H9 (cell line): ENCODE data around the gene POU3F3. TPM values are rescaled to one million over a fixed set of nuclear protein-coding genes. Genes with fewer than 3 reads are reported as not detected.

Source experiments
- DNase-seq: peaks from one replicate; pipeline ENCODE4 v3.0.0-alpha.2; 2017
- H2AFZ ChIP-seq: one replicate; pipeline ENCODE4 v1.6.1; 2013; ENCODE audit warnings: mild to moderate bottlenecking, low read length, control low read depth, moderate library complexity
- H2AK5ac ChIP-seq: 2 replicates; pipeline ENCODE4 v1.6.1; 2013; ENCODE audit warnings: low read length, control low read depth, mixed read lengths; ENCODE audit not compliant: insufficient read length
- H2BK120ac ChIP-seq: one replicate; pipeline ENCODE4 v1.6.1; 2013; ENCODE audit warnings: low read depth, mild to moderate bottlenecking, low read length, control low read depth, inconsistent platforms; ENCODE audit not compliant: poor library complexity, severe bottlenecking
- H2BK12ac ChIP-seq: 2 replicates; pipeline ENCODE4 v1.6.1; 2013; ENCODE audit warnings: low read length, control low read depth, mixed read lengths, low read depth; ENCODE audit not compliant: insufficient read length
- H2BK15ac ChIP-seq: 2 replicates; pipeline ENCODE4 v1.6.1; 2013; ENCODE audit warnings: low read depth, low read length, control low read depth
- H2BK20ac ChIP-seq: one replicate; pipeline ENCODE4 v1.6.1; 2013; ENCODE audit warnings: low read depth, mild to moderate bottlenecking, low read length, control low read depth, inconsistent platforms; ENCODE audit not compliant: poor library complexity, severe bottlenecking
- H2BK5ac ChIP-seq: 2 replicates; pipeline ENCODE4 v1.6.1; 2013; ENCODE audit warnings: low read length, control low read depth, mixed read lengths; ENCODE audit not compliant: insufficient read length
- H3K14ac ChIP-seq: 2 replicates; pipeline ENCODE4 v1.6.1; 2013; ENCODE audit warnings: low read length, control low read depth; ENCODE audit not compliant: insufficient read depth
- H3K18ac ChIP-seq: 2 replicates; pipeline ENCODE4 v1.6.1; 2013; ENCODE audit warnings: low read depth, mild to moderate bottlenecking, mixed read lengths, low read length, control low read depth; ENCODE audit not compliant: insufficient read length
- H3K23ac ChIP-seq: 2 replicates; pipeline ENCODE4 v1.6.1; 2013; ENCODE audit warnings: low read length, control low read depth, mixed read lengths, low read depth; ENCODE audit not compliant: insufficient read length
- H3K23me2 ChIP-seq: 2 replicates; pipeline ENCODE4 v1.6.1; 2013; ENCODE audit warnings: low read depth, mild to moderate bottlenecking, mixed read lengths, low read length, control low read depth; ENCODE audit not compliant: insufficient read length, poor library complexity, severe bottlenecking
- H3K27ac ChIP-seq: 2 replicates; pipeline ENCODE4 v1.5.1; 2013; ENCODE audit warnings: low read length, control low read depth, mixed read lengths, low read depth; ENCODE audit not compliant: insufficient read length
- H3K27me3 ChIP-seq: 2 replicates; pipeline ENCODE4 v1.6.1; 2013; ENCODE audit warnings: low read length, control low read depth, inconsistent platforms; ENCODE audit not compliant: insufficient read depth
- H3K4ac ChIP-seq: 2 replicates; pipeline ENCODE4 v1.6.1; 2013; ENCODE audit warnings: low read depth, mild to moderate bottlenecking, control low read depth, inconsistent platforms, low read length, moderate library complexity
- H3K4me1 ChIP-seq: 2 replicates; pipeline ENCODE4 v1.6.1; 2013; ENCODE audit warnings: low read length, control low read depth, inconsistent platforms; ENCODE audit not compliant: insufficient read depth
- H3K4me2 ChIP-seq: 2 replicates; pipeline ENCODE4 v1.6.1; 2013; ENCODE audit warnings: low read length, control low read depth, mixed read lengths; ENCODE audit not compliant: insufficient read length, insufficient read depth
- H3K56ac ChIP-seq: 2 replicates; pipeline ENCODE4 v1.6.1; 2013; ENCODE audit warnings: low read depth, mild to moderate bottlenecking, mixed read lengths, low read length, control low read depth; ENCODE audit not compliant: insufficient read length
- H3K79me1 ChIP-seq: 2 replicates; pipeline ENCODE4 v1.6.1; 2013; ENCODE audit warnings: low read depth, mild to moderate bottlenecking, moderate library complexity, low read length, control low read depth, inconsistent platforms; ENCODE audit not compliant: insufficient read depth, poor library complexity, severe bottlenecking
- H3K79me2 ChIP-seq: 2 replicates; pipeline ENCODE4 v1.6.1; 2013; ENCODE audit warnings: low read length, control low read depth, inconsistent platforms; ENCODE audit not compliant: insufficient read depth
- H3K9ac ChIP-seq: 2 replicates; pipeline ENCODE4 v1.6.1; 2013; ENCODE audit warnings: low read length, control low read depth, mixed read lengths; ENCODE audit not compliant: insufficient read length; ENCODE audit errors: extremely low read depth
- H3K9me3 ChIP-seq: one replicate; pipeline ENCODE4 v1.6.1; 2013; ENCODE audit warnings: low read depth, low read length, inconsistent platforms; ENCODE audit not compliant: control insufficient read depth
- H3T11ph ChIP-seq: one replicate; pipeline ENCODE4 v1.6.1; 2013; ENCODE audit warnings: mild to moderate bottlenecking, low read length, control low read depth, inconsistent platforms
- H4K20me1 ChIP-seq: one replicate; pipeline ENCODE4 v1.6.1; 2013; ENCODE audit not compliant: control insufficient read depth, insufficient read length, insufficient read depth
- H4K5ac ChIP-seq: 2 replicates; pipeline ENCODE4 v1.6.1; 2013; ENCODE audit warnings: low read depth, mild to moderate bottlenecking, mixed read lengths, low read length, control low read depth; ENCODE audit not compliant: insufficient read length
- H4K8ac ChIP-seq: replicated peaks from 2 replicates; pipeline ENCODE4 v1.6.1; 2013; ENCODE audit warnings: low read length, control low read depth, mixed read lengths, low read depth; ENCODE audit not compliant: insufficient read length
- H4K91ac ChIP-seq: 2 replicates; pipeline ENCODE4 v1.6.1; 2013; ENCODE audit warnings: low read depth, mild to moderate bottlenecking, moderate library complexity, mixed read lengths, low read length, control low read depth; ENCODE audit not compliant: insufficient read length
- H3K27ac Mint-ChIP-seq, 3 experiments: 2 replicates in 2 of 3; 3 replicates in 1 of 3; pipeline ENCODE4 v1.8.0; 2020 to 2021; ENCODE audit warnings: mixed read lengths in 3 of 3, mild to moderate bottlenecking in 1 of 3, moderate library complexity in 1 of 3
- H3K27me3 Mint-ChIP-seq: 2 replicates; pipeline ENCODE4 v1.8.0; 2021; ENCODE audit warnings: low read depth, mild to moderate bottlenecking, moderate library complexity, mixed read lengths
- H3K36me3 Mint-ChIP-seq, 3 experiments: 2 replicates in 2 of 3; 3 replicates in 1 of 3; pipeline ENCODE4 v1.8.0; 2020 to 2021; ENCODE audit warnings: low read depth in 3 of 3, mixed read lengths in 3 of 3; ENCODE audit not compliant: insufficient read depth in 1 of 3
- H3K4me1 Mint-ChIP-seq, 2 experiments: 2 replicates each; pipeline ENCODE4 v1.8.0; 2020; ENCODE audit warnings: mixed read lengths in 2 of 2
- H3K4me3 Mint-ChIP-seq, 2 experiments: 2 replicates in 1 of 2; 3 replicates in 1 of 2; pipeline ENCODE4 v1.8.0; 2020 to 2021; ENCODE audit warnings: mild to moderate bottlenecking in 2 of 2, mixed read lengths in 2 of 2, moderate library complexity in 1 of 2
- H3K9me3 Mint-ChIP-seq, 2 experiments: 2 replicates in 1 of 2; 3 replicates in 1 of 2; pipeline ENCODE4 v1.8.0; 2020; ENCODE audit warnings: mild to moderate bottlenecking in 2 of 2, mixed read lengths in 2 of 2, moderate library complexity in 1 of 2
- WGBS: extraction: QIAGEN DNeasy Blood & Tissue Kit; methylation state at CpG from one replicate; pipeline ENCODE4 v1.1.7; 2013; ENCODE audit warnings: missing lambda C conversion rate, low lambda C conversion rate, mixed read lengths; ENCODE audit not compliant: insufficient read length; ENCODE audit errors: extremely low coverage; 5-methylcytosine and 5-hydroxymethylcytosine counted together
- total RNA-seq: library from RNA; stranded (reverse); gene quantifications from 2 replicates; pipeline ENCODE4 v1.2.1, GENCODE V29; 2021
- TF ChIP-seq, protein P1 (sequence below): fragments of 200-600 bp; sonication (generic); conservative IDR thresholded peaks from 3 replicates; pipeline ENCODE4 v1.8.0; 2021; ENCODE audit warnings: antibody characterized with exemption, mild to moderate bottlenecking

The POU3F3 gene
- total RNA-seq, 1 experiment from 2014 or later, result not detected

GRCh38 chr2:104873689-104874054, 19.8 kb downstream of the POU3F3 start:
- H3K18ac ChIP-seq, result no peak overlapping the region
- no peak overlapping the region for H2BK15ac ChIP-seq
- H4K5ac ChIP-seq, result no peak overlapping the region
- no peak overlapping the region for H2BK20ac ChIP-seq
- Mint-ChIP-seq H3K27me3 (peaks cover 97% of the 10 kb centered on the region), H3K9me3 (peaks cover 0 to 5% of the 10 kb centered on the region in 2 experiments; a peak in 2 of 5 replicates), H3K4me3 (peak overlapping the region; percentile 67 to 90), H3K27ac (no peak overlapping the region), H3K4me1 (peaks cover 22 to 23% of the 10 kb centered on the region in 2 experiments), H3K36me3 (no peaks in the 10 kb centered on the region)
- H4K8ac ChIP-seq, result no peak overlapping the region
- H3K23ac ChIP-seq, result no peak overlapping the region
- no peak overlapping the region for H2AK5ac ChIP-seq
- no peak overlapping the region for H3K9ac ChIP-seq
- no peaks in the 10 kb centered on the region for H3K79me2 ChIP-seq
- no peaks in the 10 kb centered on the region for H4K20me1 ChIP-seq
- H3K79me1 ChIP-seq, result no peaks in the 10 kb centered on the region
- peaks cover 14% of the 10 kb centered on the region for H3K23me2 ChIP-seq
- H3K4me2 ChIP-seq, result peak overlapping the region; percentile 91
- H3K56ac ChIP-seq, result no peak overlapping the region
- H3T11ph ChIP-seq, result no peak overlapping the region
- H3K14ac ChIP-seq, result no peak overlapping the region
- peaks cover 49% of the 10 kb centered on the region for H3K27me3 ChIP-seq
- no peaks in the 10 kb centered on the region for H3K9me3 ChIP-seq
- TF ChIP-seq, protein P1, sequence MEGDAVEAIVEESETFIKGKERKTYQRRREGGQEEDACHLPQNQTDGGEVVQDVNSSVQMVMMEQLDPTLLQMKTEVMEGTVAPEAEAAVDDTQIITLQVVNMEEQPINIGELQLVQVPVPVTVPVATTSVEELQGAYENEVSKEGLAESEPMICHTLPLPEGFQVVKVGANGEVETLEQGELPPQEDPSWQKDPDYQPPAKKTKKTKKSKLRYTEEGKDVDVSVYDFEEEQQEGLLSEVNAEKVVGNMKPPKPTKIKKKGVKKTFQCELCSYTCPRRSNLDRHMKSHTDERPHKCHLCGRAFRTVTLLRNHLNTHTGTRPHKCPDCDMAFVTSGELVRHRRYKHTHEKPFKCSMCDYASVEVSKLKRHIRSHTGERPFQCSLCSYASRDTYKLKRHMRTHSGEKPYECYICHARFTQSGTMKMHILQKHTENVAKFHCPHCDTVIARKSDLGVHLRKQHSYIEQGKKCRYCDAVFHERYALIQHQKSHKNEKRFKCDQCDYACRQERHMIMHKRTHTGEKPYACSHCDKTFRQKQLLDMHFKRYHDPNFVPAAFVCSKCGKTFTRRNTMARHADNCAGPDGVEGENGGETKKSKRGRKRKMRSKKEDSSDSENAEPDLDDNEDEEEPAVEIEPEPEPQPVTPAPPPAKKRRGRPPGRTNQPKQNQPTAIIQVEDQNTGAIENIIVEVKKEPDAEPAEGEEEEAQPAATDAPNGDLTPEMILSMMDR, result no peak; the same call in 2 of the 3 replicates
- H2AFZ ChIP-seq, result no peak overlapping the region
- H2BK5ac ChIP-seq, result no peak overlapping the region
- no peaks in the 10 kb centered on the region for H3K4me1 ChIP-seq
- no CpG with 5 or more reads among the region's 17 CpGs for WGBS
- H2BK12ac ChIP-seq, result no peak overlapping the region
- H3K27ac ChIP-seq, result no peak overlapping the region
- peak; percentile 62 for DNase-seq
- no peak overlapping the region for H2BK120ac ChIP-seq
- no peak overlapping the region for H4K91ac ChIP-seq
- H3K4ac ChIP-seq, result no peak overlapping the region
